Fibroblast of skin of back (primary cell): ENCODE data around the gene ASIC1. TPM values are rescaled to one million over a fixed set of nuclear protein-coding genes. Genes with fewer than 3 reads are reported as not detected.
"Not testable (repeated sequence)": the region's sequence is repeated elsewhere in the genome, so short reads cannot be mapped to it uniquely, and the experiment has no call there.

Experiments used
- DNase-seq: peaks from one replicate; pipeline ENCODE4 v3.0.0-alpha.2; 2013
- polyA plus RNA-seq, 2 experiments: library from polyadenylated mRNA; unstranded; fragments of 120-200 nt; gene quantifications; one replicate each; pipeline ENCODE4 v1.2.1, GENCODE V29; 2013; ENCODE audit not compliant: insufficient read length in 2 of 2

Gene ASIC1
- polyA plus RNA-seq (2013, experiment 1 of 2; ENCODE audit: insufficient read length), result 11.9 TPM
- polyA plus RNA-seq (2013, experiment 2 of 2; ENCODE audit: insufficient read length), result 18.5 TPM

- peak; percentile 70 for DNase-seq
Measured at GRCh38 chr12:50057000-50057841, at the start of gene ASIC1. Gene ASIC1, plus strand, starts transcription at chr12:50057596. Its CDS starts 1,171 bp downstream, at chr12:50058767.

- DNase-seq, result peak; percentile 9
Measured at GRCh38 chr12:50013361-50014147, 43.8 kb upstream of the ASIC1 start.

GRCh38 chr12:50014342-50014741 lies 43.1 kb upstream of the ASIC1 start:
- no peak for DNase-seq

DNA sequence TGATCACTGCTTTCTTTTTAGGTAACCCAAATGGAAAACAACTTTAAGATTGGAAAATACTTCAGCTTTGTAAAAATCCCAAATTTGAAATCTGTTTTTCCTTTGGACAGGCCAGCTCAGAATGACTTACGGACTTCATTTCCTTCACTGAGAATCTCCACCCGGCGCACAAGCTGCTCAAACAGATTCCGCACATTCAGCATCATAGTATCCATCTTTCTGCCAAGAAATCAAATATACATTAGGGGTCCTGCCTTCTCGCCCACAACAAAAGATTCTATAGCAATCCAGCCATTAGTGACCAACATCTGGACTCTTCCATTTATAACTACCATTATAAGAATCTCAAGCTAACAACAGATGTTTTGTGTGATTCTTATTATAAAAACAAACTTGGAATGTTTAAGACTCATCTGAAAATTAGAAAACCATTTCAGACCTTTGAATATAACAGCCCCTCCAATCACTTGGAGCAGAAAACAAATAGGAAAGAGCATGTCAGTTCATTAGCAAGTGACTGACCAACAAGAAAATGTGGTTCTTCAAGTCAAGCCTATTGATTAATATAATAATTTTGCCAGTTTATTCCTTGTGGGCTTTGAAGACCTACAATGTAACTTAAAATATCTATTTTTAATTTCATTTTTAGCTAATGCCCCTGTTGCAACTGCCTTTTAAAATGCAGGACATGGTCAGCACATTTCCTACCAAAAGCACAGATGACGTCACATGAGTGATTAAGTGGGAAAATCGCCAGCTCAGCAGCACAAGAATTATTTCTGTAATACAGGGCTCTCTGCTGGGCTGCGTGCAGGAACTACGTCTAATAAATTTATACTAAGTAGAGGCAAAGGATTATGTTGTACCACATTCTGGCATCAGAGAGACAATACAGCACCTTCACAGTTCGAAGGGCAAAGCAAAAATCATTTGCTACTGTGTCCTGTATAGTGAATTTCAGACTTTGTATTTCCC lies 40.6 kb upstream of the ASIC1 start:
- peak; percentile 74 for DNase-seq

GRCh38 chr12:50017641-50018040 lies 39.8 kb upstream of the ASIC1 start:
- DNase-seq, result no peak

- no peak for DNase-seq
Measured at GRCh38 chr12:50018154-50018553, 39.2 kb upstream of the ASIC1 start.

- no peak for DNase-seq
Measured at GRCh38 chr12:50018968-50019367, 38.4 kb upstream of the ASIC1 start.

DNA sequence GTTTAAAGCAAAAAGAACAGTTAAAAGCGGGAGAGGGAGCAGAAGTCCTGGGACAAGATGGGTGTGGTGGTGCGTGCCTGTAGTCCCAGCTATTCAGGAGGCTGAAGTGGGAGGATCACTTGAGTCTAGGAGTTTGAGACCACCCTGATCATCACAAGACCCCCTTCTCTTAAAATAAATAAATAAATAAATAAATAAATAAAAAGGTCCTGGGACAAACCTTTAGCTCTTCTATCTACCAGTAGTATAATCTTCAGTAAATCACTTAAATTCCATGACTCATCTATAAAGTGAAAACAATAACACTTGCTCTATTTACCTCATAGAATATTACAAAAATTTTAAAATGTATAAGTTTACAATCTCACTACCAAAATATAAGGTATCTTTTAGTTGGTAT lies 37.9 kb upstream of the ASIC1 start:
- no peak for DNase-seq

DNA sequence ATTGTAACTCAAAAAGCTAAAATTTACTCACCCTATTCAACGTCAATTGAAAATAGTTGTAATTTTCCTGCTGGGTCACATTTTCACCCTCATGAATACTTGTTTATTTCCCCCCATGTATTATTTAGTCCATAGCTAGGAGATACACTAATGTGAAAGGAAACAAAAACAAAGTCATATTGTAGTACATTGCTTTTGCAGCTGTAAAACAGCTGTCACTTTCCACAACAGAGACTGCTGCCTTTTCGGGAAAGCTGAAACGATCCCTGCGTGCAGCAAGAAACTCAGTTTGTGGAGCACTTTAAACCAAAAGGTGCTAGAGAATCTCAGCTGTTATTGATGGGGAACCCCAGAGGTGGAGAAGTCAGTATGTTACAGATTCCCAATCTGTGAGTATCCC lies 36.4 kb upstream of the ASIC1 start:
- DNase-seq, result no peak

GRCh38 chr12:50022903-50023302 lies 34.5 kb upstream of the ASIC1 start:
- no peak for DNase-seq

DNA sequence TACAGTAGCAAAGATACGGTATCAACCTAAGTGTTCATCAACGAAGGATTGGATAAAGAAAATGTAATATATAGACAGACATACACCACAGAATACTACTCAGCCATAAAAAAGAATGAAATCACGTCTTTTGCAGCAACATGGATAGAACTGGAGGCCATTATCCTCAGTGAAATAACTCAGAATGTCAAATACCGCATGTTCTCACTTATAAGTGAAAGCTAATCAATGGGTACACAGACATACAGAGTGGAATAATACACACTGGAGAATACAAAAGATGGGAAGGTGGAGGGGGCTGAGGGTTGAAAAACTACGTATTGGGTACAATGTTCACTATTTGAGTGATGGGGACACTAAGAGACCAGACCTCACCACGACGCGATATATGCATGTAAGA lies 33.2 kb upstream of the ASIC1 start:
- no peak for DNase-seq

DNA sequence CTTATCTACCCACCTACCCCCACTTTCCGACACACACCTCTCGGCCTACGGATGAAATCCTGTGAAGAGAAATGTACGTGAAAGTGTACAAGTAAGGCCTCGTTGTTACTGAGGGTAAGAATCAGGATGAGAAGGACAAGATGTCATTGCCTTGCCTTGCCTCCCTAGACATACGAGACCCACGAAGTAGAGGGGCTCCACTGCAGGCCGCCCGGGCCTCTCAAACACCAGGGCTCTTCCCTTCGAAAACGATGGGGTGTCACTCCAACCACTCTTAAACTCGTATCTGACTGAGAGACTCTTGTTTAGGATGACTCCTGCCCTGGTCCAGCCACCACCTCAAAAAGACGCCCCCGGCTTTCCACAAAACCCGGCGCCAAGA lies 32.6 kb upstream of the ASIC1 start:
- DNase-seq, result peak; percentile 19

GRCh38 chr12:50025187-50026059 lies 32.0 kb upstream of the ASIC1 start, which contains the start of gene RACGAP1:
Gene RACGAP1, minus strand, starts transcription at chr12:50025494. Its CDS starts 8,779 bp downstream, at chr12:50016715.
- peak; percentile 98 for DNase-seq

GRCh38 chr12:50026691-50027090 lies 30.7 kb upstream of the ASIC1 start:
- no peak for DNase-seq

- not testable (repeated sequence) for DNase-seq
Measured at GRCh38 chr12:50030449-50030848, 26.9 kb upstream of the ASIC1 start.

- DNase-seq, result no peak
Measured at GRCh38 chr12:50032515-50032853, 24.9 kb upstream of the ASIC1 start.

GRCh38 chr12:50032854-50033581 lies 24.4 kb upstream of the ASIC1 start:
- no peak for DNase-seq

- DNase-seq, result no peak
Measured at GRCh38 chr12:50038336-50038735, 19.1 kb upstream of the ASIC1 start.

DNA sequence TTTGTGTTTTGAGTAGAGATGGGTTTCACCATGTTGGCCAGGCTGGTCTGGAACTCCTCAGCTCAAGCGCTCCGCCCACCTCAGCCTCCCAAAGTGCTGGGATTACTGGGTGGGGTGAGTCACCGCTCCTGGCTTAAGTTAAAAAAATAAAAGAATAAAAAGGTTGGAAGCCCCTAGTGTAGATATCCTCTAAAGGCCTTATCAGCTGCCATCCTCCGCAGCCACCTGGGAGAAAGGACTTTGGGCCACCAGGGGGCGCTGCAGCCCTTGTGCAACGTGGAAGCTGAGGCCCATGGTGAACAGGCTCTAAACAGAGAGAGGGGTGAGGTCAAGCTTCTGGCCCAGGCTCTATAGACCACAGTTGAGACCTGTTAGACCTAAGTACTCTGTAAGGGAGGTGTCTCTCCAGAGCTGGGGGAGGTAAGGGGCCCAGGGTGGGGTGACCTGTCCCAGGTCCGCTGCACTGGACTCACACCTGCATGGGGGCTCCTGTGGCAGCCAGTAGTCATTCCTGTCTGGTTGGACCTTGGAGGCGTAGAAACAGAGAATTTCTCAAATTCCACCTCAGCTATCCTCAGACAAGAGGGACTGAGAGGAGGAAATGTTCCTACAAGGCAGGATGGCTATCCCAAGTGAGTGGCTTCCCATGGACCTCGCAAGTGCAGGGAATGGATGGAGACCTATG lies 18.1 kb upstream of the ASIC1 start:
- DNase-seq, result peak; percentile 68

DNA sequence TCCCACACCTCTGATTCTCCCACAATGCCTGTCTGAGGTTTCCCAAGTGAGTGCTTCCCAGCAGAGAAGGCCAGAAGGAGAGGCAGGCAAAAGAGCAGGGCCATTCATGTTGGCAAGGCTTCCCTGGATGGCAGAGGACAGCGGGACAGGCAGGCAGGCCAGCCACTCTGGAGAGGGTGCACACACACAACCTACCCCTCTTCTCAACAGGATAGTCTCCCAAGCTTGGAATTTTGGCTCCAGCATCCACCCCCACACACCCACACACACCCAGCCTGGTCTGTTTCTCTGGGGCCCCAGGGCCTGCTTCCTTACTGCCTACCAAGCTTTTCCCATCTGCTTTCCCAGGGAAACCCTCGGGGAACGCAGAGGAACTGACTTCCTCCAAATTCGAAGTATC lies 16.7 kb upstream of the ASIC1 start:
- DNase-seq, result no peak
